A549 (cell line): ENCODE measurements around the gene ADIPOQ. TPM values are rescaled to one million over a fixed set of nuclear protein-coding genes. Genes with fewer than 3 reads are reported as not detected.

Source experiments
- ATAC-seq, 2 experiments: fragments of 200-7000 bp in 1 of 2; fragments of >200 bp in 1 of 2; cut with Nextera tagmentation in 1 of 2; cut with Tn5 transposase in 1 of 2; 3 replicates each; pipeline versions ENCODE4 v1.8.0 to v1.9.1; 2018 to 2020; ENCODE audit warnings: mild to moderate bottlenecking in 1 of 2, moderate library complexity in 1 of 2
- CTCF ChIA-PET: fragments of 300-600 bp; sonication (Branson Sonifier 250); formaldehyde crosslinking; extraction: SDS; loops from one replicate; lab custom pipeline; 2021; ENCODE audit warnings: antibody characterized with exemption, inconsistent platforms; lab: Yijun Ruan, JAX
- POLR2A ChIA-PET: fragments of 350-600 bp; formaldehyde crosslinking; extraction: SDS; loops from one replicate; lab custom pipeline; 2021; ENCODE audit warnings: antibody characterized with exemption, inconsistent platforms; lab: Yijun Ruan, JAX
- DNase-seq, 2 experiments: peaks; one replicate each; pipeline versions ENCODE4 v3.0.0 to v3.0.0-alpha.2; 2011 to 2016; ENCODE audit warnings: low read depth in 1 of 2, low spot score in 1 of 2
- FAIRE-seq: peaks from 2 replicates; lab custom pipeline; 2011; peaks lifted over from hg19 to GRCh38; lab: Jason Lieb, UNC
- H3K27ac ChIP-seq, 2 experiments: fragments of >200 bp; sonication (Bioruptor Twin); formaldehyde crosslinking; 3 replicates each; pipeline ENCODE4 v1.5.1; 2016 to 2017
- H3K4me1 ChIP-seq: fragments of >200 bp; sonication (Bioruptor Twin); formaldehyde crosslinking; 3 replicates; pipeline ENCODE4 v1.6.1; 2016
- H3K4me2 ChIP-seq: fragments of >200 bp; sonication (Bioruptor Twin); formaldehyde crosslinking; 3 replicates; pipeline ENCODE4 v1.6.1; 2016
- H3K4me3 ChIP-seq: fragments of >200 bp; sonication (Bioruptor Twin); formaldehyde crosslinking; 3 replicates; pipeline ENCODE4 v1.5.1; 2016
- H3K9me3 ChIP-seq: fragments of >200 bp; sonication (Bioruptor Twin); formaldehyde crosslinking; 3 replicates; pipeline ENCODE4 v1.6.1; 2016
- ATOH8 ChIP-seq: fragments of 250-450 bp; sonication (Bioruptor Pico); IDR thresholded peaks from 2 replicates; pipeline ENCODE4 v1.5.0; 2020; ENCODE audit warnings: low read depth, mild to moderate bottlenecking, moderate library complexity
- BCL3 ChIP-seq: fragments of >200 bp; sonication (Bioruptor Twin); formaldehyde crosslinking; IDR thresholded peaks from 3 replicates; pipeline ENCODE4 v1.6.1; 2016
- BHLHE40 ChIP-seq: IDR thresholded peaks from 2 replicates; pipeline ENCODE4 v1.6.1; 2012; ENCODE audit warnings: low read depth, low read length, inconsistent platforms
- CBX2 ChIP-seq: fragments of 200-600 bp; sonication (generic); IDR thresholded peaks from 2 replicates; pipeline ENCODE4 v1.6.1; 2016; ENCODE audit warnings: low read depth, mild to moderate bottlenecking, borderline replicate concordance
- CBX8 ChIP-seq: fragments of 200-600 bp; sonication (generic); IDR thresholded peaks from 2 replicates; pipeline ENCODE4 v1.6.1; 2016
- CEBPB ChIP-seq, 2 experiments: fragments of >200 bp in 1 of 2; sonication (Bioruptor Twin) in 1 of 2; formaldehyde crosslinking in 1 of 2; IDR thresholded peaks; 2 replicates each; pipeline ENCODE4 v1.6.1; 2012 to 2016
- EHF ChIP-seq: fragments of 250-450 bp; sonication (Bioruptor Pico); IDR thresholded peaks from 2 replicates; pipeline ENCODE4 v1.5.0; 2020; ENCODE audit warnings: mild to moderate bottlenecking
- EP300 ChIP-seq, 2 experiments: fragments of >200 bp; sonication (Bioruptor Twin); formaldehyde crosslinking; IDR thresholded peaks; 2 replicates in 1 of 2; 3 replicates in 1 of 2; pipeline ENCODE4 v1.6.1; 2016 to 2017
- ESRRA ChIP-seq: fragments of 150-350 bp; IDR thresholded peaks from 2 replicates; pipeline ENCODE4 v1.6.1; 2014; ENCODE audit warnings: mild to moderate bottlenecking, low read length, borderline replicate concordance
- FOSL2 ChIP-seq, 2 experiments: fragments of 450-650 bp in 1 of 2; fragments of >200 bp in 1 of 2; sonication (Bioruptor Twin) in 1 of 2; formaldehyde crosslinking; IDR thresholded peaks; 2 replicates each; pipeline versions ENCODE4 v1.5.0 to v1.6.1; 2016 to 2020; ENCODE audit warnings: mild to moderate bottlenecking in 1 of 2, moderate library complexity in 1 of 2
- FOXS1 ChIP-seq: fragments of 250-450 bp; sonication (Bioruptor Pico); IDR thresholded peaks from 2 replicates; pipeline ENCODE4 v1.5.0; 2020; ENCODE audit warnings: mild to moderate bottlenecking, moderate library complexity
- HDAC2 ChIP-seq: fragments of 200-600 bp; sonication (generic); IDR thresholded peaks from 2 replicates; pipeline ENCODE4 v1.6.1; 2016
- HOXB13 ChIP-seq: fragments of 250-450 bp; sonication (Bioruptor Pico); IDR thresholded peaks from 2 replicates; pipeline ENCODE4 v1.5.0; 2020; ENCODE audit warnings: low read depth, mild to moderate bottlenecking, moderate library complexity
- HOXB5 ChIP-seq: fragments of 250-450 bp; sonication (Bioruptor Pico); IDR thresholded peaks from 2 replicates; pipeline ENCODE4 v1.5.0; 2020; ENCODE audit warnings: mild to moderate bottlenecking, moderate library complexity
- JUN ChIP-seq, 2 experiments: fragments of >200 bp; sonication (Bioruptor Twin); formaldehyde crosslinking; IDR thresholded peaks; 2 replicates in 1 of 2; 3 replicates in 1 of 2; pipeline ENCODE4 v1.6.1; 2016 to 2017
- KDM1A ChIP-seq: fragments of 200-600 bp; sonication (generic); IDR thresholded peaks from 2 replicates; pipeline ENCODE4 v1.6.1; 2016; ENCODE audit warnings: low read depth, mild to moderate bottlenecking
- KDM5A ChIP-seq: fragments of 200-600 bp; sonication (generic); IDR thresholded peaks from 2 replicates; pipeline ENCODE4 v1.6.1; 2016; ENCODE audit warnings: antibody characterized with exemption, mild to moderate bottlenecking
- MAFK ChIP-seq: fragments of 450-650 bp; IDR thresholded peaks from 2 replicates; pipeline ENCODE4 v1.6.1; 2014; ENCODE audit not compliant: partially characterized antibody
- MYC ChIP-seq: IDR thresholded peaks from 2 replicates; pipeline ENCODE4 v1.6.1; 2012; ENCODE audit warnings: mild to moderate bottlenecking, inconsistent platforms, low read length, improper control_type of control experiment, borderline replicate concordance
- NFE2L2 ChIP-seq: fragments of 150-350 bp; conservative IDR thresholded peaks from 2 replicates; pipeline ENCODE4 v1.6.1; 2014; ENCODE audit warnings: low read length
- NPAS2 ChIP-seq: fragments of 250-450 bp; sonication (Bioruptor Pico); IDR thresholded peaks from 2 replicates; pipeline ENCODE4 v1.8.0; 2022; ENCODE audit warnings: mild to moderate bottlenecking, moderate library complexity, borderline replicate concordance
- NR3C1 ChIP-seq: fragments of >200 bp; sonication (Bioruptor Twin); formaldehyde crosslinking; IDR thresholded peaks from 3 replicates; pipeline ENCODE4 v1.6.1; 2017
- RNF2 ChIP-seq: fragments of 200-600 bp; sonication (generic); IDR thresholded peaks from 2 replicates; pipeline ENCODE4 v1.6.1; 2016; ENCODE audit warnings: low read depth, mild to moderate bottlenecking, antibody characterized with exemption, moderate library complexity, borderline replicate concordance
- SREBF2 ChIP-seq: fragments of 450-650 bp; IDR thresholded peaks from 2 replicates; pipeline ENCODE4 v1.6.1; 2014; ENCODE audit warnings: mild to moderate bottlenecking, moderate library complexity
- USF2 ChIP-seq: fragments of 450-650 bp; IDR thresholded peaks from 2 replicates; pipeline ENCODE4 v1.6.1; 2014; ENCODE audit warnings: antibody characterized with exemption
- ZFP36 ChIP-seq: fragments of 450-650 bp; IDR thresholded peaks from 2 replicates; pipeline ENCODE4 v1.6.1; 2014; ENCODE audit warnings: borderline replicate concordance; ENCODE audit not compliant: partially characterized antibody
- ZNF302 ChIP-seq: fragments of 250-450 bp; sonication (Bioruptor Pico); IDR thresholded peaks from 2 replicates; pipeline ENCODE4 v1.9.0; 2021; ENCODE audit warnings: inconsistent platforms, mild to moderate bottlenecking, moderate library complexity
- WGBS: methylation state at CpG from one replicate; pipeline ENCODE4 v1.1.6; 2017; ENCODE audit errors: missing lambda C conversion rate; 5-methylcytosine and 5-hydroxymethylcytosine counted together
- polyA plus RNA-seq, 4 experiments: library from polyadenylated mRNA; depleted of rRNA in 3 of 4; stranded (reverse); fragments of >200 nt; fragmentation: RNase III in 1 of 4; extraction: RNeasy Plus Mini Kit Qiagen cat#74134 plus additional on column Dnase treatment in 1 of 4; gene quantifications; 2 replicates in 3 of 4; 3 replicates in 1 of 4; pipeline ENCODE4 v1.2.3, GENCODE V29; 2011 to 2017

ADIPOQ gene
- polyA plus RNA-seq, 2 of the 4 experiments (the other 2 are of a cell fraction): not detected

GRCh38 chr3:186896006-186896405, 53.5 kb downstream of the ADIPOQ start:
- peaks cover 9% of the 10 kb centered on the region; the same call in 2 of the 3 replicates for H3K4me1 ChIP-seq
- 94% methylated on average over 4 of the region's 4 CpGs for WGBS
- ChIA-PET CTCF (interaction anchor here (1.0 kb wide), 1 partner anchor 13 kb away, joined by 3 read pairs; no protein-coding TSS in a partner anchor), POLR2A (no interaction called here)
- no peak for TF ChIP-seq KDM1A
- TF ChIP-seq NFE2L2: no peak
- no peak for TF ChIP-seq KDM5A
- TF ChIP-seq SREBF2: no peak
- no peak for TF ChIP-seq JUN (IDR thresholded peaks at IDR 0.05)
- no peak for TF ChIP-seq ZFP36
- no peak for TF ChIP-seq ESRRA
- TF ChIP-seq NR3C1: no peak
- no peak for TF ChIP-seq HOXB5
- no peak for TF ChIP-seq CEBPB (IDR thresholded peaks at IDR 0.05)
- TF ChIP-seq CBX8: no peak
- TF ChIP-seq ATOH8 (CRISPR knock-in tag): no peak
- TF ChIP-seq CBX2: no peak
- no peak for TF ChIP-seq HDAC2
- no peak for TF ChIP-seq EP300 (IDR thresholded peaks at IDR 0.05)
- TF ChIP-seq MAFK: no peak
- no peak for TF ChIP-seq ZNF302
- H3K27ac ChIP-seq: no peak overlapping the region
- FAIRE-seq (no peak), DNase-seq (no peak), ATAC-seq (no peak)
- H3K4me2 ChIP-seq: no peak overlapping the region
- H3K4me3 ChIP-seq: no peak overlapping the region
- H3K9me3 ChIP-seq: no peaks in the 10 kb centered on the region

GRCh38 chr3:186896875-186897274, 54.4 kb downstream of the ADIPOQ start:
- Histone ChIP-seq H3K9me3 (no peaks in the 10 kb centered on the region), H3K4me2 (no peak overlapping the region), H3K4me1 (peaks cover 13% of the 10 kb centered on the region; the same call in 2 of the 3 replicates), H3K27ac (no peak overlapping the region), H3K4me3 (no peak overlapping the region)
- POLR2A ChIA-PET: no interaction called here
- no peak for FAIRE-seq
- no peak for ATAC-seq
- TF ChIP-seq HDAC2 (no peak), FOSL2 (IDR thresholded peaks at IDR 0.05) (no peak), FOSL2 (CRISPR knock-in tag; IDR thresholded peaks at IDR 0.05) (no peak), BHLHE40 (no peak), NFE2L2 (no peak), FOXS1 (CRISPR knock-in tag) (no peak), HOXB13 (CRISPR knock-in tag) (no peak), NR3C1 (no peak), BCL3 (no peak), USF2 (no peak), SREBF2 (no peak), NPAS2 (CRISPR knock-in tag) (no peak), RNF2 (no peak), EHF (CRISPR knock-in tag) (no peak), MAFK (no peak), MYC (no peak)
- no peak for DNase-seq
- WGBS: 73% methylated on average over 4 of the region's 4 CpGs
- CTCF ChIA-PET: interaction anchor here (1.0 to 1.1 kb wide), 2 partner anchors 12 to 268 kb away, joined by 3 to 4 read pairs; no protein-coding TSS in a partner anchor
